ENCODE data around the gene PLEKHS1. TPM values are rescaled to one million over a fixed set of nuclear protein-coding genes. Genes with fewer than 3 reads are reported as not detected.

The PLEKHS1 gene
- total RNA-seq, 4 donors from 2014 or later = not detected

DNA sequence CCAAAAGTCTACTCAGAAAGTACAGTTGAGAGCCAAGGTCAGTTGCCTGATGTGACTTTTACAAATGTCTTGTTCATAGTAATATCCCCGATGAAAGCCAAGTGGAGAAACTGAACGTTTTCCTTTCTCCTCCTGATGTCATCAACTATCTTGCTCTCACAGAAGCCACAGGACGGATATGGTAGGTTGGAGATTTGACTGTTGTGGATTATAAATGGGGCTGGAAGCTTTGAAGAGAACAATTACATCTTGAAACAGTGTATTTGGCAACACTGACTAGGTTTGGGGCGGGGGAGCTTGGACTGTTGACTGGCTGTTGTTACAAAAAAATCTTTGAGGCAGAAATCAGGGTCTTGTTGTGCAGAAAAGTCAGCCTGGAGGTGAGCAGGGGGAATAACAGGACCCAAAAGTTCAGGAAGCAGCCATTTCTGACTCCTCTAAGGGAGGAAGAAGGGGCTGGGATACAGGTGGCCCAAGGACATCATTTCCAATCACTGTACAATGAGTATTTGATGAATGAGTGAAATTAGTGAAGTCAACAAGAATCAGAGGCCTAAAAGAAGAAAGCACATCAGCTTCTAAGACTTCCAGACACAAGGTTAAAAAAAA lies 24.3 kb downstream of the PLEKHS1 start:
- Histone ChIP-seq H3K9me3 (no peaks in the 10 kb centered on the region), H3K27ac (no peak overlapping the region), H3K4me1 (no peaks in the 10 kb centered on the region), H3K36me3 (no peaks in the 10 kb centered on the region), H3K27me3 (no peaks in the 10 kb centered on the region), H3K4me3 (no peak overlapping the region)
- intact Hi-C loops (cut with DNase I; ENCODE audit: low total_unique reads) (no loop called here), in situ Hi-C loops (cut with MboI; ENCODE audit: low sequenced_read_pairs in 4 of 4) (no loop called here)
- DNase-seq (no peak), ATAC-seq (no peak)
- TF ChIP-seq, protein P1, sequence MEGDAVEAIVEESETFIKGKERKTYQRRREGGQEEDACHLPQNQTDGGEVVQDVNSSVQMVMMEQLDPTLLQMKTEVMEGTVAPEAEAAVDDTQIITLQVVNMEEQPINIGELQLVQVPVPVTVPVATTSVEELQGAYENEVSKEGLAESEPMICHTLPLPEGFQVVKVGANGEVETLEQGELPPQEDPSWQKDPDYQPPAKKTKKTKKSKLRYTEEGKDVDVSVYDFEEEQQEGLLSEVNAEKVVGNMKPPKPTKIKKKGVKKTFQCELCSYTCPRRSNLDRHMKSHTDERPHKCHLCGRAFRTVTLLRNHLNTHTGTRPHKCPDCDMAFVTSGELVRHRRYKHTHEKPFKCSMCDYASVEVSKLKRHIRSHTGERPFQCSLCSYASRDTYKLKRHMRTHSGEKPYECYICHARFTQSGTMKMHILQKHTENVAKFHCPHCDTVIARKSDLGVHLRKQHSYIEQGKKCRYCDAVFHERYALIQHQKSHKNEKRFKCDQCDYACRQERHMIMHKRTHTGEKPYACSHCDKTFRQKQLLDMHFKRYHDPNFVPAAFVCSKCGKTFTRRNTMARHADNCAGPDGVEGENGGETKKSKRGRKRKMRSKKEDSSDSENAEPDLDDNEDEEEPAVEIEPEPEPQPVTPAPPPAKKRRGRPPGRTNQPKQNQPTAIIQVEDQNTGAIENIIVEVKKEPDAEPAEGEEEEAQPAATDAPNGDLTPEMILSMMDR (IDR thresholded peaks at IDR 0.05 in 4 of 5, conservative IDR thresholded peaks at IDR 0.05 in 1 of 5) = no peak
- TF ChIP-seq POLR2A (IDR thresholded peaks at IDR 0.05) = no peak

DNA sequence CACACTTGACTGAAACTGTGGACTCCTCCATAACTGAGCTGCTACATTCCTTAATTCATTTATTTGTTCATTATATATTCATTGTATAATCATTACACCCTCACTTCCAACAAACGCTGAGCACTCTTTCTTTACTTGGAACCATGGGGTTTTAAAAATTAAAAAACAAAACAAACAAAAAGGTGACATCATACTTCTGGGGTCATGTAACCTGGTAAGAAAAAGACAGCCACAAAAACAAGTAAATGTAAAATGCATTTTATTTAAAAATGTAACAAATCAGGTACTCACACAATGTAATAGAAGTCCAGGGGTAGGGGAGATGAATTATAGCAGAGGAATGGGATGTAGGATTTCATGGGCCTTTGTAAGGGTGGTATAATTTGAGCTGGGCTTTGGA lies 25.1 kb downstream of the PLEKHS1 start:
- Histone ChIP-seq H3K27ac (no peak overlapping the region), H3K4me1 (no peaks in the 10 kb centered on the region), H3K4me3 (no peak overlapping the region), H3K27me3 (no peaks in the 10 kb centered on the region), H3K9me3 (no peaks in the 10 kb centered on the region), H3K36me3 (no peaks in the 10 kb centered on the region)
- ATAC-seq = no peak
- DNase-seq = no peak
- no peak for TF ChIP-seq POLR2A (IDR thresholded peaks at IDR 0.05)
- TF ChIP-seq, protein P1 (IDR thresholded peaks at IDR 0.05 in 4 of 5, conservative IDR thresholded peaks at IDR 0.05 in 1 of 5) = no peak
- intact Hi-C loops (cut with DNase I; ENCODE audit: low total_unique reads) (no loop called here), in situ Hi-C loops (cut with MboI; ENCODE audit: low sequenced_read_pairs in 4 of 4) (no loop called here)

DNA sequence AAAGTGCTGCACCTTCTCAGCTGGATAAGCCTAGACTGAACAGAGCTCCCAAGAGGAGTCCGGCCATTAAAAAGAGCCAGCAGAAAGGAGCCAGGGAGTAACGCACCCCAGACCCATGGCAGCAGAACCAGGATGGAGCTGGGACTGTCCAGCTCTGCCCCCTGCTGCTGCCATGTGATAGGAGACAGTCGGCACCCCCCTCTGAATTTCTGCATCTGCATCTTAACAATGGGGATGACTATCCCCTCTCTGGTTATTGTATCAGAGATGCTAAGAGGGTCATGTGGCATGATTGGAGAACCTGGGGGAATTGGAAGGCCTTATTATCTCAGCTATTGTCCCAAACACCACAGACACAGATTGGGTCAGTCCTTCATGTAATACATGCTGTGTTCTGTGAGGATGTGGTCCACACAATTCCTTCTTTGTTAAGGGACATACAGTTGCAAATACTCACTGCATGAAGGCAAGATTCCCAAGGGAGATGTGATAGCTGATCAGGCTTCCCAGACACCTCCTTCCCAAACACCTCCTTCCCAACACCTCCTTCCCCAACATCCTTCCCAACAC lies 29.3 kb downstream of the PLEKHS1 start:
- DNase-seq (no peak), ATAC-seq (no peak)
- Histone ChIP-seq H3K27ac (no peak overlapping the region), H3K4me1 (no peaks in the 10 kb centered on the region), H3K36me3 (no peaks in the 10 kb centered on the region), H3K4me3 (no peak overlapping the region), H3K9me3 (no peaks in the 10 kb centered on the region), H3K27me3 (no peaks in the 10 kb centered on the region)
- in situ Hi-C loops (cut with MboI; ENCODE audit: low sequenced_read_pairs in 4 of 4) = no loop called here
- TF ChIP-seq, protein P1 (IDR thresholded peaks at IDR 0.05 in 4 of 5, conservative IDR thresholded peaks at IDR 0.05 in 1 of 5) = no peak
- no peak for TF ChIP-seq POLR2A (IDR thresholded peaks at IDR 0.05)
- intact Hi-C loops (cut with DNase I; ENCODE audit: low total_unique reads) = no loop called here

DNA sequence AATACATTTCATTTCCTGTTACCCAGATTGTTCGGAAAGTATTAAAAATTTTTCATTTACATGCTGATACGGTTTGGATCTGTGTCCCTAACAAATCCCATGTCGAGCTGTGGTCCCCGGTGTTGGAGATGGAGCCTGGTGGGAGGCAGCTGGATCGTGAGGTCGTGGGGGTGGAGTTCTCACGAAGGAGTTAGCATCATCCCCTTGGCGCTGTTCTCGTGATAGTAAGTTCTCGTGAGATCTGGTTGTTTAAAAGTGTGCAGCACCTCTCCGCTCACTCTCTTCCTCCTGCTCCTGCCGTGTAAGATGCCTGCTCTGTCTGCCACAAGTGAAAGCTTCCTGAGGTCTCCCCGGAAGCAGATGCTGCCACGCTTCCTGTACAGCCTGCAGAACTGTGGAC lies 30.9 kb downstream of the PLEKHS1 start:
- no peaks in the 10 kb centered on the region for H3K36me3 ChIP-seq
- H3K4me1 ChIP-seq = no peaks in the 10 kb centered on the region
- no peak overlapping the region for H3K27ac ChIP-seq
- no peaks in the 10 kb centered on the region for H3K9me3 ChIP-seq
- TF ChIP-seq POLR2A (IDR thresholded peaks at IDR 0.05) = no peak
- DNase-seq (no peak), ATAC-seq (no peak)
- in situ Hi-C loops (cut with MboI; ENCODE audit: low sequenced_read_pairs in 4 of 4) (no loop called here), intact Hi-C loops (cut with DNase I; ENCODE audit: low total_unique reads) (no loop called here)
- no peaks in the 10 kb centered on the region for H3K27me3 ChIP-seq
- H3K4me3 ChIP-seq = no peak overlapping the region

DNA sequence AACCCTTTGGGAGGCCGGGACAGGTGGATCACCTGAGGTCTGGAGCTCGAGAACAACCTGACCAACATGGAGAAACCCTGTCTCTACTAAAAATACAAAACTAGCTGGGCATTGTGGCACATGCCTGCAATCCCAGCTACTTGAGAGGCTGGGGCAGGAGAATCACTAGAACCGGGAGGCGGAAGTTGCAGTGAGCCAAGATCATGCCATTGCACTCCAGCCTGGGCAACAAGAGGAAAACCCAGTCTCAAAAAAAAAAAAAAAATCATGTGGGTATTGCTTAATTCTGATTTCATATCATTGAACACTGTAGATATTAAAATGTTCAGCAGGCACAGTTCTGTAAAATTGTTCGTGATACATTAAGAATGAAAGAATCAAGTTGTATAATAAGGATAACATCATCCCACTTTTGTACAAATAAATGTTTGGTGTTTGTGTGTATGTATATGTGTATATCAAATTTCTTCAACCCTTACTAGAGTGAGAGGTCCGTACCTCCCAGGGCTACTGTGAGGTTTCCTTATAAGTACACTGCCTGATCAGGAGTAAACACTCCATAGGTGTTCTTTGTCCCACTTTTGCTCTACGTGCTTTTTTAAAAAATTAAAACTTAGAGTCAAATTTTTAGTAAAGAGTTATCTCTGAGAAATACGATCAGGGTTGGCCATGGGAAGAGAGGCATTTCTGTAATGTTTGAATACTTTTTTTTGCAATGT lies 31.7 kb downstream of the PLEKHS1 start:
- intact Hi-C loops (cut with DNase I; ENCODE audit: low total_unique reads) = no loop called here
- in situ Hi-C loops (cut with MboI; ENCODE audit: low sequenced_read_pairs in 4 of 4) = no loop called here
- no peak overlapping the region for H3K27ac ChIP-seq

More for the DNA sequence above, 31.7 kb downstream of the PLEKHS1 start:
- H3K36me3 ChIP-seq = no peaks in the 10 kb centered on the region
- DNase-seq (no peak), ATAC-seq (no peak)
- no peaks in the 10 kb centered on the region for H3K27me3 ChIP-seq
- H3K4me1 ChIP-seq = no peaks in the 10 kb centered on the region
- H3K4me3 ChIP-seq = no peak overlapping the region
- TF ChIP-seq POLR2A (IDR thresholded peaks at IDR 0.05) = no peak
- TF ChIP-seq, protein P1 (IDR thresholded peaks at IDR 0.05 in 4 of 5, conservative IDR thresholded peaks at IDR 0.05 in 1 of 5) = no peak
- no peaks in the 10 kb centered on the region for H3K9me3 ChIP-seq
